ENCODE data around the gene TMSB4X.

- no peak for TF ChIP-seq JUND (IDR thresholded peaks at IDR 0.05)
- TF ChIP-seq CTCF (IDR thresholded peaks at IDR 0.05) = no peak
- no peak for TF ChIP-seq NRF1 (IDR thresholded peaks at IDR 0.05; ENCODE audit: low read depth, low read length)
- TF ChIP-seq, protein P1, sequence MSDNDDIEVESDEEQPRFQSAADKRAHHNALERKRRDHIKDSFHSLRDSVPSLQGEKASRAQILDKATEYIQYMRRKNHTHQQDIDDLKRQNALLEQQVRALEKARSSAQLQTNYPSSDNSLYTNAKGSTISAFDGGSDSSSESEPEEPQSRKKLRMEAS (IDR thresholded peaks at IDR 0.05; ENCODE audit: low read depth) = no peak
- no peak for TF ChIP-seq GABPA (IDR thresholded peaks at IDR 0.05; ENCODE audit: low read depth)
- TF ChIP-seq POLR2AphosphoS5 (IDR thresholded peaks at IDR 0.05; ENCODE audit: low read depth, low read length) = no peak
- no peak for TF ChIP-seq FOXM1 (IDR thresholded peaks at IDR 0.05; ENCODE audit: low read depth)
- no peak for TF ChIP-seq NFIC (IDR thresholded peaks at IDR 0.05; ENCODE audit: borderline replicate concordance)
- TF ChIP-seq EZH2phosphoT487 (IDR thresholded peaks at IDR 0.05; ENCODE audit: borderline replicate concordance, low read depth) = no peak
- TF ChIP-seq USF1 (IDR thresholded peaks at IDR 0.05; ENCODE audit: borderline replicate concordance, low read depth) = no peak
Measured at GRCh38 chrX:12993826-12994225, 18.9 kb downstream of the TMSB4X start.
